ENCODE data around the gene RTEL1. TPM values are rescaled to one million over a fixed set of nuclear protein-coding genes. Genes with fewer than 3 reads are reported as not detected.

The RTEL1 gene
- total RNA-seq, 1 experiment from 2014 or later, result 58.0 TPM

- peak overlapping the region; percentile 98 for H3K9ac ChIP-seq (ENCODE audit: low read length)
- H3K27me3 ChIP-seq (ENCODE audit: insufficient read depth, low read length), result no peaks in the 10 kb centered on the region
- H3K9me2 ChIP-seq (ENCODE audit: insufficient read depth), result no peaks in the 10 kb centered on the region
- H3K79me2 ChIP-seq (ENCODE audit: insufficient read depth, low read length), result peaks cover 58% of the 10 kb centered on the region
- CTCF ChIA-PET, result no interaction called here
- peak overlapping the region; percentile 98 for H3K4me2 ChIP-seq (ENCODE audit: low read length)
- H3K9me3 ChIP-seq (ENCODE audit: control insufficient read depth in 1 of 2, insufficient read depth in 1 of 2, low read depth in 1 of 2, low read length in 2 of 2), result no peaks in the 10 kb centered on the region
- no peak overlapping the region for H2AFZ ChIP-seq (ENCODE audit: low read depth, low read length, poor library complexity, severe bottlenecking)
- TF ChIP-seq TCF7L2 (IDR thresholded peaks at IDR 0.05; ENCODE audit: borderline replicate concordance, extremely low read depth, insufficient read depth, insufficient read length), result no peak
- TF ChIP-seq ELF1 (IDR thresholded peaks at IDR 0.05; ENCODE audit: borderline replicate concordance, low read depth), result no peak
- TF ChIP-seq EGR1 (IDR thresholded peaks at IDR 0.05; ENCODE audit: low read depth), result peak; percentile 62
- TF ChIP-seq JUND (IDR thresholded peaks at IDR 0.05), result no peak
- TF ChIP-seq SP1 (IDR thresholded peaks at IDR 0.05; ENCODE audit: low read depth), result no peak
- no peak for TF ChIP-seq MAX (IDR thresholded peaks at IDR 0.05)
- no peak for TF ChIP-seq EZH2 (IDR thresholded peaks at IDR 0.05)
- TF ChIP-seq POLR2A (IDR thresholded peaks at IDR 0.05; ENCODE audit: borderline replicate concordance, extremely low read depth, insufficient read depth, insufficient read length), result peak; percentile 17
- TF ChIP-seq RAD21 (IDR thresholded peaks at IDR 0.05; ENCODE audit: low read depth), result no peak
- TF ChIP-seq CBX3 (IDR thresholded peaks at IDR 0.05; ENCODE audit: low read depth), result no peak
- no peak for TF ChIP-seq ZFX (IDR thresholded peaks at IDR 0.05)
- no peaks in the 10 kb centered on the region for H4K20me1 ChIP-seq (ENCODE audit: insufficient read depth)
- POLR2A ChIA-PET, result interaction anchor here (0.7 to 2.0 kb wide), 2 partner anchors 27 to 52 kb away, joined by 3 to 4 read pairs; partner anchors contain the start of gene HELZ2
- intact Hi-C loops (cut with micrococcal nuclease), result loop anchor here (2.0 to 10.0 kb wide), 3 partner anchors 51 to 89 kb away; partner anchors contain the start of genes HELZ2 and PTK6
- 0 out of 4 replicates have a peak, but pooled peaks cover 2 to 3% of the 10 kb centered on the region in 2 experiments for H3K36me3 ChIP-seq (ENCODE audit: control insufficient read depth in 1 of 2, insufficient read depth in 2 of 2, low read length in 2 of 2)
- peak overlapping the region; percentile 88 to 91 for H3K4me3 ChIP-seq (replicated peaks in 1 of 2; ENCODE audit: low read depth in 1 of 2, low read length in 2 of 2)
- peak overlapping the region; percentile 98 for H3K27ac ChIP-seq (ENCODE audit: low read depth, low read length)
- peaks cover 8 to 22% of the 10 kb centered on the region in 2 experiments for H3K4me1 ChIP-seq (ENCODE audit: control insufficient read depth in 1 of 2, insufficient read depth in 2 of 2, low read length in 2 of 2)
- ATAC-seq, result 0 out of 2 replicates have a peak, but pooled peaks have one; percentile 10
- RAD21 ChIA-PET (ENCODE audit: low non-redundant PET in 1 of 2, low total read pairs in 2 of 2, uncharacterized antibody in 2 of 2, unreplicated experiment in 2 of 2), result no interaction called here
- no TSS peak for BruUV-seq (replicated peaks)
- DNase-seq (ENCODE audit: low read depth, low spot score), result no peak
These were observed 32.2 kb upstream of the RTEL1 start for GRCh38 chr20:63625771-63626423.

Measured in HCT116 (cell line).